A549 (cell line): ENCODE data around the gene SLFN13. TPM values are rescaled to one million over a fixed set of nuclear protein-coding genes. Genes with fewer than 3 reads are reported as not detected.
A peak's percentile ranks its signal among the peaks of the same experiment; 100 is the strongest.

Experiments
- ATAC-seq, 2 experiments: fragments of 200-7000 bp in 1 of 2; fragments of >200 bp in 1 of 2; cut with Nextera tagmentation in 1 of 2; cut with Tn5 transposase in 1 of 2; 3 replicates each; pipeline versions ENCODE4 v1.8.0 to v1.9.1; 2018 to 2020; ENCODE audit warnings: mild to moderate bottlenecking in 1 of 2, moderate library complexity in 1 of 2
- CTCF ChIA-PET: fragments of 300-600 bp; sonication (Branson Sonifier 250); formaldehyde crosslinking; extraction: SDS; loops from one replicate; lab custom pipeline; 2021; ENCODE audit warnings: antibody characterized with exemption, inconsistent platforms; lab: Yijun Ruan, JAX
- POLR2A ChIA-PET: fragments of 350-600 bp; formaldehyde crosslinking; extraction: SDS; loops from one replicate; lab custom pipeline; 2021; ENCODE audit warnings: antibody characterized with exemption, inconsistent platforms; lab: Yijun Ruan, JAX
- DNase-seq, 2 experiments: peaks; one replicate each; pipeline versions ENCODE4 v3.0.0 to v3.0.0-alpha.2; 2011 to 2016; ENCODE audit warnings: low read depth in 1 of 2, low spot score in 1 of 2
- FAIRE-seq: peaks from 2 replicates; lab custom pipeline; 2011; peaks lifted over from hg19 to GRCh38; lab: Jason Lieb, UNC
- H3K27ac ChIP-seq, 2 experiments: fragments of >200 bp; sonication (Bioruptor Twin); formaldehyde crosslinking; 3 replicates each; pipeline ENCODE4 v1.5.1; 2016 to 2017
- H3K4me1 ChIP-seq: fragments of >200 bp; sonication (Bioruptor Twin); formaldehyde crosslinking; 3 replicates; pipeline ENCODE4 v1.6.1; 2016
- H3K4me2 ChIP-seq: fragments of >200 bp; sonication (Bioruptor Twin); formaldehyde crosslinking; 3 replicates; pipeline ENCODE4 v1.6.1; 2016
- H3K4me3 ChIP-seq: fragments of >200 bp; sonication (Bioruptor Twin); formaldehyde crosslinking; 3 replicates; pipeline ENCODE4 v1.5.1; 2016
- H3K9me3 ChIP-seq: fragments of >200 bp; sonication (Bioruptor Twin); formaldehyde crosslinking; 3 replicates; pipeline ENCODE4 v1.6.1; 2016
- BCL3 ChIP-seq: fragments of >200 bp; sonication (Bioruptor Twin); formaldehyde crosslinking; IDR thresholded peaks from 3 replicates; pipeline ENCODE4 v1.6.1; 2016
- CEBPB ChIP-seq, 2 experiments: fragments of >200 bp in 1 of 2; sonication (Bioruptor Twin) in 1 of 2; formaldehyde crosslinking in 1 of 2; IDR thresholded peaks; 2 replicates each; pipeline ENCODE4 v1.6.1; 2012 to 2016
- CHD2 ChIP-seq: fragments of 150-350 bp; IDR thresholded peaks from 2 replicates; pipeline ENCODE4 v1.6.1; 2014; ENCODE audit warnings: low read length; ENCODE audit not compliant: partially characterized antibody
- CHD4 ChIP-seq: fragments of 200-600 bp; sonication (generic); IDR thresholded peaks from 2 replicates; pipeline ENCODE4 v1.6.1; 2016; ENCODE audit warnings: antibody characterized with exemption, mild to moderate bottlenecking, borderline replicate concordance
- E2F6 ChIP-seq: IDR thresholded peaks from 2 replicates; pipeline ENCODE4 v1.6.1; 2012; ENCODE audit warnings: low read depth, borderline replicate concordance
- EHMT2 ChIP-seq: fragments of 200-600 bp; sonication (generic); IDR thresholded peaks from 2 replicates; pipeline ENCODE4 v1.6.1; 2016; ENCODE audit warnings: antibody characterized with exemption, low read depth, mild to moderate bottlenecking, moderate library complexity
- FOSL2 ChIP-seq, 2 experiments: fragments of 450-650 bp in 1 of 2; fragments of >200 bp in 1 of 2; sonication (Bioruptor Twin) in 1 of 2; formaldehyde crosslinking; IDR thresholded peaks; 2 replicates each; pipeline versions ENCODE4 v1.5.0 to v1.6.1; 2016 to 2020; ENCODE audit warnings: mild to moderate bottlenecking in 1 of 2, moderate library complexity in 1 of 2
- FOXS1 ChIP-seq: fragments of 250-450 bp; sonication (Bioruptor Pico); IDR thresholded peaks from 2 replicates; pipeline ENCODE4 v1.5.0; 2020; ENCODE audit warnings: mild to moderate bottlenecking, moderate library complexity
- HDAC2 ChIP-seq: fragments of 200-600 bp; sonication (generic); IDR thresholded peaks from 2 replicates; pipeline ENCODE4 v1.6.1; 2016
- HMGXB4 ChIP-seq: fragments of 250-450 bp; sonication (Bioruptor Pico); IDR thresholded peaks from 2 replicates; pipeline ENCODE4 v1.5.0; 2021; ENCODE audit warnings: mild to moderate bottlenecking, moderate library complexity, borderline replicate concordance
- HOXA7 ChIP-seq: fragments of 250-450 bp; sonication (Bioruptor Pico); IDR thresholded peaks from 2 replicates; pipeline ENCODE4 v1.5.0; 2020; ENCODE audit warnings: mild to moderate bottlenecking, moderate library complexity
- HOXB13 ChIP-seq: fragments of 250-450 bp; sonication (Bioruptor Pico); IDR thresholded peaks from 2 replicates; pipeline ENCODE4 v1.5.0; 2020; ENCODE audit warnings: low read depth, mild to moderate bottlenecking, moderate library complexity
- JUN ChIP-seq, 2 experiments: fragments of >200 bp; sonication (Bioruptor Twin); formaldehyde crosslinking; IDR thresholded peaks; 2 replicates in 1 of 2; 3 replicates in 1 of 2; pipeline ENCODE4 v1.6.1; 2016 to 2017
- JUNB ChIP-seq: fragments of >200 bp; sonication (Bioruptor Twin); formaldehyde crosslinking; IDR thresholded peaks from 2 replicates; pipeline ENCODE4 v1.6.1; 2016
- MAX ChIP-seq: IDR thresholded peaks from 2 replicates; pipeline ENCODE4 v1.6.1; 2012
- MYC ChIP-seq: IDR thresholded peaks from 2 replicates; pipeline ENCODE4 v1.6.1; 2012; ENCODE audit warnings: mild to moderate bottlenecking, inconsistent platforms, low read length, improper control_type of control experiment, borderline replicate concordance
- NFE2L2 ChIP-seq: fragments of 150-350 bp; conservative IDR thresholded peaks from 2 replicates; pipeline ENCODE4 v1.6.1; 2014; ENCODE audit warnings: low read length
- NPAS2 ChIP-seq: fragments of 250-450 bp; sonication (Bioruptor Pico); IDR thresholded peaks from 2 replicates; pipeline ENCODE4 v1.8.0; 2022; ENCODE audit warnings: mild to moderate bottlenecking, moderate library complexity, borderline replicate concordance
- NR3C1 ChIP-seq: fragments of >200 bp; sonication (Bioruptor Twin); formaldehyde crosslinking; IDR thresholded peaks from 3 replicates; pipeline ENCODE4 v1.6.1; 2017
- PBX3 ChIP-seq: IDR thresholded peaks from 2 replicates; pipeline ENCODE4 v1.6.1; 2012
- RAD21 ChIP-seq, 2 experiments: fragments of >200 bp in 1 of 2; sonication (Bioruptor Twin) in 1 of 2; formaldehyde crosslinking in 1 of 2; IDR thresholded peaks in 1 of 2; conservative IDR thresholded peaks in 1 of 2; 2 replicates in 1 of 2; 3 replicates in 1 of 2; pipeline ENCODE4 v1.6.1; 2012 to 2018; ENCODE audit warnings: inconsistent platforms in 1 of 2
- RARB ChIP-seq: fragments of 250-450 bp; sonication (Bioruptor Pico); IDR thresholded peaks from 2 replicates; pipeline ENCODE4 v1.8.0; 2021; ENCODE audit warnings: mild to moderate bottlenecking, moderate library complexity
- REST ChIP-seq: fragments of 200-600 bp; sonication (generic); IDR thresholded peaks from 2 replicates; pipeline ENCODE4 v1.6.1; 2016; ENCODE audit warnings: antibody characterized with exemption, mild to moderate bottlenecking, moderate library complexity
- RFX5 ChIP-seq: fragments of 450-650 bp; IDR thresholded peaks from 2 replicates; pipeline ENCODE4 v1.7.1; 2014; ENCODE audit warnings: antibody characterized with exemption, mild to moderate bottlenecking, moderate library complexity
- RNF2 ChIP-seq: fragments of 200-600 bp; sonication (generic); IDR thresholded peaks from 2 replicates; pipeline ENCODE4 v1.6.1; 2016; ENCODE audit warnings: low read depth, mild to moderate bottlenecking, antibody characterized with exemption, moderate library complexity, borderline replicate concordance
- TFCP2L1 ChIP-seq: fragments of 250-450 bp; sonication (Bioruptor Pico); IDR thresholded peaks from 2 replicates; pipeline ENCODE4 v1.5.0; 2021; ENCODE audit warnings: mild to moderate bottlenecking
- TP53 ChIP-seq: fragments of 250-450 bp; sonication (Bioruptor Pico); IDR thresholded peaks from 2 replicates; pipeline ENCODE4 v1.5.0; 2021; ENCODE audit warnings: mild to moderate bottlenecking, moderate library complexity
- ZFP36 ChIP-seq: fragments of 450-650 bp; IDR thresholded peaks from 2 replicates; pipeline ENCODE4 v1.6.1; 2014; ENCODE audit warnings: borderline replicate concordance; ENCODE audit not compliant: partially characterized antibody
- ZNF302 ChIP-seq: fragments of 250-450 bp; sonication (Bioruptor Pico); IDR thresholded peaks from 2 replicates; pipeline ENCODE4 v1.9.0; 2021; ENCODE audit warnings: inconsistent platforms, mild to moderate bottlenecking, moderate library complexity
- ZSCAN20 ChIP-seq: fragments of 250-450 bp; sonication (Bioruptor Pico); IDR thresholded peaks from 2 replicates; pipeline ENCODE4 v1.8.0; 2022; ENCODE audit warnings: mild to moderate bottlenecking, moderate library complexity
- WGBS: methylation state at CpG from one replicate; pipeline ENCODE4 v1.1.6; 2017; ENCODE audit errors: missing lambda C conversion rate; 5-methylcytosine and 5-hydroxymethylcytosine counted together
- polyA plus RNA-seq, 4 experiments: library from polyadenylated mRNA; depleted of rRNA in 3 of 4; stranded (reverse); fragments of >200 nt; fragmentation: RNase III in 1 of 4; extraction: RNeasy Plus Mini Kit Qiagen cat#74134 plus additional on column Dnase treatment in 1 of 4; gene quantifications; 2 replicates in 3 of 4; 3 replicates in 1 of 4; pipeline ENCODE4 v1.2.3, GENCODE V29; 2011 to 2017

SLFN13 gene
- polyA plus RNA-seq, 2 of the 4 experiments (the other 2 are of a cell fraction): 6.6 to 12.5 TPM

- CTCF ChIA-PET: interaction anchor here (0.6 to 1.1 kb wide), 7 partner anchors 10 to 120 kb away, joined by 3 to 6 read pairs (median 3); no protein-coding TSS in a partner anchor
- FAIRE-seq (peak; percentile 99), DNase-seq (peak; percentile 87 to 95), ATAC-seq (peak; percentile 98)
- POLR2A ChIA-PET: interaction anchor here (0.7 to 1.3 kb wide), 3 partner anchors 59 to 190 kb away, joined by 3 to 6 read pairs (median 5); partner anchors contain the start of genes PEX12 and SLFN5
- WGBS: 68% methylated on average over 19 of the region's 19 CpGs
- peak overlapping the region; percentile 78 for H3K4me2 ChIP-seq
- H3K4me1 ChIP-seq: peaks cover 14% of the 10 kb centered on the region
- peak overlapping the region; percentile 62 to 69 for H3K27ac ChIP-seq
- H3K9me3 ChIP-seq: no peaks in the 10 kb centered on the region
- H3K4me3 ChIP-seq: no peak overlapping the region
- TF ChIP-seq NFE2L2: no peak
- TF ChIP-seq HDAC2: no peak
- no peak for TF ChIP-seq ZSCAN20 (CRISPR knock-in tag)
- 0 out of 4 replicates have a peak, but pooled peaks of 1 of the 2 experiments have one; percentile 43 for TF ChIP-seq CEBPB (IDR thresholded peaks at IDR 0.05)
- TF ChIP-seq E2F6: no peak
- no peak for TF ChIP-seq CHD2
- TF ChIP-seq JUN (IDR thresholded peaks at IDR 0.05): no peak
- no peak for TF ChIP-seq TP53
- no peak for TF ChIP-seq REST
- TF ChIP-seq NPAS2 (CRISPR knock-in tag): no peak
- no peak for TF ChIP-seq FOXS1
- TF ChIP-seq NR3C1: no peak
- TF ChIP-seq HOXA7 (CRISPR knock-in tag): no peak
- no peak for TF ChIP-seq PBX3
- no peak for TF ChIP-seq RFX5
- no peak for TF ChIP-seq BCL3
- no peak for TF ChIP-seq MYC
- peak; percentile 86 for TF ChIP-seq FOSL2 (IDR thresholded peaks at IDR 0.05)
- TF ChIP-seq FOSL2 (CRISPR knock-in tag; IDR thresholded peaks at IDR 0.05): peak; percentile 99
- no peak for TF ChIP-seq ZFP36
- TF ChIP-seq MAX: peak; percentile 18; the same call in 1 of the 2 replicates
- no peak for TF ChIP-seq CHD4
- no peak for TF ChIP-seq HMGXB4
- TF ChIP-seq RAD21 (conservative IDR thresholded peaks at IDR 0.05 in 1 of 2, IDR thresholded peaks at IDR 0.05 in 1 of 2): 0 out of 5 replicates have a peak, but pooled peaks of 1 of the 2 experiments have one; percentile 12
- no peak for TF ChIP-seq RARB (CRISPR knock-in tag)
- TF ChIP-seq JUNB: peak; percentile 62
- no peak for TF ChIP-seq TFCP2L1 (CRISPR knock-in tag)
- no peak for TF ChIP-seq EHMT2
- TF ChIP-seq ZNF302: no peak
- TF ChIP-seq HOXB13: no peak
- TF ChIP-seq RNF2: no peak
Measured at GRCh38 chr17:35433075-35433894, 15.3 kb downstream of the SLFN13 start.
